Measurements from ENCODE around the gene SLC4A1. TPM values are rescaled to one million over a fixed set of nuclear protein-coding genes. Genes with fewer than 3 reads are reported as not detected.

Gene SLC4A1
- total and polyA plus RNA-seq, 2 donors (not counting 3 experiments of a cell fraction or from before 2014, with no cell fraction given), result not detected

DNA sequence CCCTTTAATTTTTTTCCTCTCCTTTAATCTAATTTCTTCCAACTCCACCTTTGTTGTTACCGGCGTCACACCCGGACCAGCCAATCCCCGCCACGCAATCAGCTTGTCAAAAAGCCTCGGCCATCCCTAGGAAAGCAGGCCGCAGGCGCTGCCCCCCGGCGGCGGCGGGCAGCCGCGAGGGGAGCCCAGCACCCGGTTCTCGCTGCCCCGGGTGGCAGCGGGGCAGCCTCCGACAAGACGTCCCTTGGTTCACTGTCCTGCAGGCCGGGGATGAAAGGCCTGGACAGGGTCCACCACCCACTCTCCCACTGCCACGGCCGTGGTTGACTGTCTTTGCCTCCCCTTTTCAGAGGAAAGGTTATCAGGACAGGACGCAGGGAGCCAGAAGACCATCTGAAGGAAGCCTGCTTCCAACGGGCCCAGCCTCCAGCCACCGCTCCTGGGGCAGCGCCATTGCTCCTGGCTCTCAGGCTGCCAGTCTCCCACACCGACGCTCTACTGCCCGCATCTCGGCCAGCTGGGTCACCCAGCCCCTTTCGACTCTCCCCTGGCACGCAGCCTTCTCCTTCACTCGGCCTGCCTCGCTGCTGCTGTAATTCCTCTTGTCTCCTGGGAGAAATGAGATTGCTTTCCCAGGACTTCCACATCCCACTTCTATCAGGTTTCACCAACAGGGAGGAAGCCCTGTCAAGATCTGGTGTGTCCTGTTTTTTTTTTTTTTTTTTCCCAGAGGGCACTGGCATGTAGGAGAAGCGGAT, 45.6 kb downstream of the SLC4A1 start:
- Histone ChIP-seq H3K9ac (replicated peaks; ENCODE audit: extremely low read depth, insufficient read depth, low read length) (peak overlapping the region; percentile 38), H3K36me3 (ENCODE audit: control insufficient read depth in 2 of 2, extremely low read depth in 1 of 2, insufficient read depth in 2 of 2, low read length in 2 of 2) (no peaks in the 10 kb centered on the region), H3K27me3 (ENCODE audit: control insufficient read depth in 2 of 2, insufficient read depth in 2 of 2, low read length in 2 of 2) (no peaks in the 10 kb centered on the region), H3K9me3 (replicated peaks; ENCODE audit: control insufficient read depth, insufficient read depth, low read length) (no peaks in the 10 kb centered on the region), H3K4me2 (ENCODE audit: insufficient read depth, low read length) (peak overlapping the region; percentile 86), H3K79me2 (ENCODE audit: control insufficient read depth, insufficient read depth, low read length) (peaks cover 19% of the 10 kb centered on the region), H3K27ac (ENCODE audit: insufficient read depth, low read depth, low read length) (peak overlapping the region; percentile 72), H2AFZ (ENCODE audit: low read depth, low read length) (peak overlapping the region; percentile 43), H3K4me1 (ENCODE audit: control insufficient read depth, extremely low read depth, insufficient read depth, low read length) (peaks cover 37% of the 10 kb centered on the region), H3K9me1 (replicated peaks; ENCODE audit: control insufficient read depth, extremely low read depth, insufficient read depth, low read length) (no peaks in the 10 kb centered on the region), H3K4me3 (replicated peaks in 1 of 3; ENCODE audit: insufficient read depth in 1 of 3, low read depth in 1 of 3, low read length in 3 of 3) (peak overlapping the region; percentile 34 to 68 (median 46)), H4K20me1 (replicated peaks; ENCODE audit: control insufficient read depth, extremely low read depth, insufficient read depth, low read length) (no peaks in the 10 kb centered on the region)
- ChIA-PET CTCF (interaction anchor here (0.7 to 7.3 kb wide), 17 partner anchors 11 to 301 kb away, joined by 3 to 68 read pairs (median 4); partner anchors contain the start of genes FAM171A2, RUNDC3A and SLC25A39), POLR2A (interaction anchor here (0.6 to 1.4 kb wide), 4 partner anchors 23 to 94 kb away, joined by 4 to 6 read pairs (median 4); partner anchors contain the start of gene ATXN7L3)
- DNase-seq (ENCODE audit: low read depth, low spot score) (peak; percentile 71), FAIRE-seq (peak; percentile 67)
- BruUV-seq (replicated peaks), result no TSS peak
- dilution Hi-C loops (cut with MboI; ENCODE audit: extremely low pct_ligation_motif_present, low sequenced_read_pairs), result no loop called here
- intact Hi-C loops (cut with micrococcal nuclease), result loop anchor here (1.0 to 5.0 kb wide), 2 partner anchors 85 to 102 kb away; partner anchors contain the start of genes RUNDC3A and SLC25A39
- TF ChIP-seq CTCF (IDR thresholded peaks at IDR 0.05; ENCODE audit: extremely low read depth in 1 of 2, insufficient read depth in 1 of 2, low read depth in 1 of 2, low read length in 2 of 2) (peak; percentile 12 to 34), GATA2 (IDR thresholded peaks at IDR 0.05; ENCODE audit: insufficient read depth, insufficient read length, low read depth, low read length) (no peak), MYC (IDR thresholded peaks at IDR 0.05; ENCODE audit: low read depth, low read length) (no peak), POLR2A (IDR thresholded peaks at IDR 0.05; ENCODE audit: low read depth, low read length) (peak; percentile 79), FOS (IDR thresholded peaks at IDR 0.05; ENCODE audit: borderline replicate concordance, insufficient read depth, low read length) (no peak), MAX (IDR thresholded peaks at IDR 0.05; ENCODE audit: insufficient read depth, insufficient read length) (no peak), POLR2AphosphoS5 (IDR thresholded peaks at IDR 0.05; ENCODE audit: insufficient read depth, low read depth, low read length) (no peak), EZH2 (IDR thresholded peaks at IDR 0.05; ENCODE audit: borderline replicate concordance, low read depth, low read length, severe bottlenecking) (no peak), JUN (IDR thresholded peaks at IDR 0.05; ENCODE audit: borderline replicate concordance, insufficient read depth, insufficient read length, low read depth) (no peak)

Measured in endothelial cell of umbilical vein (primary cell).